Natural killer cell treated with Interleukin-12 subunit alpha and Interleukin-12 subunit beta and Interleukin-15 and Interleukin-18, amount 100 ng/mL, for 72 hours (primary cell): Measurements from ENCODE around the gene MTMR3. TPM values are rescaled to one million over a fixed set of nuclear protein-coding genes. Genes with fewer than 3 reads are reported as not detected.

Source experiments
- ATAC-seq, 2 donors: fragments of 150-1000 bp; cut with Tn5 transposase in 1 of 2; sonication (Bioruptor Pico), chemical (Tn5 transposase) in 1 of 2; 2 replicates each; pipeline ENCODE4 v1.10.0; 2021
- DNase-seq: peaks from one replicate; pipeline ENCODE4 v3.0.0; 2022; ENCODE audit warnings: low spot score
- H3K27ac Mint-ChIP-seq, 2 donors: 1 replicate in 1 of 2; 2 replicates in 1 of 2; pipeline ENCODE4 v1.8.0; 2022; ENCODE audit warnings: mixed read lengths in 2 of 2, mild to moderate bottlenecking in 1 of 2, moderate library complexity in 1 of 2
- H3K27me3 Mint-ChIP-seq, 2 donors: 1 replicate in 1 of 2; 2 replicates in 1 of 2; pipeline ENCODE4 v1.8.0; 2022; ENCODE audit warnings: mixed read lengths in 2 of 2
- H3K36me3 Mint-ChIP-seq: one replicate; pipeline ENCODE4 v1.8.0; 2022; ENCODE audit warnings: mixed read lengths
- H3K4me1 Mint-ChIP-seq, 2 donors: 1 replicate in 1 of 2; 2 replicates in 1 of 2; pipeline ENCODE4 v1.8.0; 2022; ENCODE audit warnings: low read depth in 2 of 2, mixed read lengths in 2 of 2, mild to moderate bottlenecking in 1 of 2
- H3K4me3 Mint-ChIP-seq: one replicate; pipeline ENCODE4 v1.8.0; 2022; ENCODE audit warnings: mixed read lengths
- H3K9me3 Mint-ChIP-seq: 2 replicates; pipeline ENCODE4 v1.8.0; 2022; ENCODE audit warnings: mixed read lengths
- total RNA-seq, 2 donors: library from RNA; stranded (reverse); gene quantifications; one replicate each; pipeline ENCODE4 v1.2.3, GENCODE V29; 2022

The MTMR3 gene
- total RNA-seq, 2 donors from 2014 or later = 33.9 to 38.3 TPM

DNA sequence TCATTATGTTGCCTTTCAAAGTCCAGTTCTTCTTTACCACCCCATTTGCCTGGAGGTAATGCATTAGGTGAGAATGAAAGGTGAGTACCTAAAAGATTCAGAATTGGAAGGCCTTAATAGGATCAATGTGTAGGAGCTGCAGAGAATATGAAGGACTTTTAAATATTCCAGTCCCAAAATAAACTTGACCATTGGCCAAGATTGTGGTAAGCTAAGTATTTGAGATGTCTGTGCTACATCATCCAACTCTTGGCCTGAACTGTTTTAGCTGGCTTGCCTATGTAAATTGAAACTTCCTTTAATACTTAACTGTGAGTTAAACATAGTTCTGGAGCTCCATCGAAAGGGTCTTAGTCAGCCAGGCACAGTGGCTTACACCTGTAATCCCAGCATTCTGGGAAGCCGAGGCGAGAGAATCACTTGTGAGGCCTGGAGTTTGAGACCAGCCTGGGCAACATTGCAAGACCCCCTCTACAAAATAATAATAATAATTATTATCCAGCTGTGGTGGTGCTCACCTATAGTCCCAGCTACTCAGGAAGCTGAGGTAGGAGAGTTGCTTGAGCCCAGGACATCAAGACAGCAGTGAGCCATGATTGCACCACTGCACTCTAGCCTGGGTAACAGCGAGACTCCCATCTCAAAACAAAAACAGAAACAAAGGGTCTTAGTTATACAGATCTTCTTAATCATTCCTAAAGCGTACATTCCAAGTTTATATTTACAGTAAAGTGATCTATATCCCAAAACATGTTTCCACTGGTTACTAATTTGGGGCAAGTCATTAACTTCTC lies 29.8 kb downstream of the MTMR3 start:
- DNase-seq = no peak
- Mint-ChIP-seq H3K36me3 (no peaks in the 10 kb centered on the region), H3K27ac (no peak overlapping the region), H3K27me3 (no peaks in the 10 kb centered on the region), H3K4me3 (no peak overlapping the region), H3K9me3 (no peaks in the 10 kb centered on the region), H3K4me1 (peaks cover 46 to 60% of the 10 kb centered on the region in 2 donors)
- ATAC-seq = no peak

DNA sequence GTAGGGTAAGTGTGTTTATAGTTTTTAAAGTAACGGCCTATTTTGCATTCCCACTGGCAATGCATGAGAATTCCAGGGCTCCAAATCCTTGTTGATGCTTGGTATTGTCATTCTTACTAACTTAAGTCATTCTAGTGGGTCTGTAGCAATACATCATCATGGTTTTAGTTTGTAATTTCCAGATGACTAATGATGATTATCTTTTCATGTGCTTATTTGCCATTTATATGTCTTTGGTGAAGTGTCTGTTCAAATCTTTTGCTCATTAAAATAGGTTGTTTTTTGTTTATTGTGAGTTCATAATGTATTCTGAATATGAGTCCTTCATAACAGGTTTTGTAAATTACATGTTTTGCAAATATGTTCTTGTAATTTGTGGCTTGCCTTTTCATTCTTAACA lies 31.2 kb downstream of the MTMR3 start:
- Mint-ChIP-seq H3K36me3 (no peaks in the 10 kb centered on the region), H3K4me1 (peaks cover 40 to 54% of the 10 kb centered on the region in 2 donors), H3K27ac (no peak overlapping the region), H3K9me3 (no peaks in the 10 kb centered on the region), H3K4me3 (no peak overlapping the region), H3K27me3 (no peaks in the 10 kb centered on the region)
- no peak for ATAC-seq
- no peak for DNase-seq

DNA sequence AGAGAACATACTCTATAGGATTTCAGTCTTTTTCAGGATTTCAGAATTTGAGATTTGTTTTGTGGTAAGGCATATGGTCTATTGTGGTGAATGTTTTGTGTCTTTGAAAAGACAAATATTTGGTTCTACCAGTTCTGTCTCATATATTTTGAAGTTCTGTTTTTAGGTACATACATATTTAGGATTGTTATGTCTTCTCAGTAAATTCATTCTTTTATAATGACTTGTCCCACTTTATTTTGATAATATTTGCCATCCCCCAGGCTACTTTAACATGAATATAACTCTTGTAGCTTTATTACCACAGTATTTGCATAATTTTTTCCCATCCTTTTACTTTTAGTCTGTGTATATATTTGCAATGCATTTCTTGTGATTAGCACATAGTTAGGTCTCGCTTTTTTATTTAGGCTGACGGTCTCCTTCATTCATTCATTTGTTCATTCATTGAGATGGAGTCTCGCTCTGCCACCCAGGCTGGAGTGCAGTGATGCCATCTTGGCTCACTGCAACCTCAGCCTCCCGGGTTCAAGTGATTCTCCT lies 32.1 kb downstream of the MTMR3 start:
- H3K4me3 Mint-ChIP-seq = no peak overlapping the region
- no peaks in the 10 kb centered on the region for H3K36me3 Mint-ChIP-seq
- H3K27me3 Mint-ChIP-seq = no peaks in the 10 kb centered on the region
- H3K27ac Mint-ChIP-seq = no peak overlapping the region
- H3K4me1 Mint-ChIP-seq = peaks cover 38 to 53% of the 10 kb centered on the region in 2 donors
- DNase-seq (no peak), ATAC-seq (no peak)
- no peaks in the 10 kb centered on the region for H3K9me3 Mint-ChIP-seq

DNA sequence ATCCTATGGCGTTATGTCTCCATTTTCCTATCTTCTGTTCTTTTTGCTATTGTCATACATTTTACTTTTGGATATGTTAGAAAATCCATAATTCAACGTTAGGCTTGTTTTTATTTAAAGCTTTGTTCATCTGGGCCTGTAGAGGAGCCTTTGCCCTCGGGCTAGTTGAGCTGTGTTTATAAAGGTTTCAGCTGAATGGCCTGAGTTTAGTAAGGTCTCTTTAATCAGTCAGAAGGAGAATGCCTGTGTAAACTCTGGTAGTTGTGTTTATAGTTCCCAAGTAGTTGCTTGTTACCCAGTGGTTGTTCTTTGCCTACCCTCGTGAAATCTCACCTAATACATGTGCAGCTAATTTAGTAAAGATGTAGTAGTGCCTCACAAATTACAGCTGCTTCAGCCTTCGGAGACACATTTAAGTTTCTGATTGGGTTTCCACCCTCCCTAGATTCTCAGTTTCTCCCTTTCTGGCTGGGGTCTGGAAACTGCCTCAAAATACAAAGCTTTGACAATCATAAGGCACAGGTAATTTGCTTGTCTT lies 33.1 kb downstream of the MTMR3 start:
- Mint-ChIP-seq H3K27ac (no peak overlapping the region), H3K4me3 (peak overlapping the region; percentile 10), H3K4me1 (peaks cover 38 to 46% of the 10 kb centered on the region in 2 donors)

DNA sequence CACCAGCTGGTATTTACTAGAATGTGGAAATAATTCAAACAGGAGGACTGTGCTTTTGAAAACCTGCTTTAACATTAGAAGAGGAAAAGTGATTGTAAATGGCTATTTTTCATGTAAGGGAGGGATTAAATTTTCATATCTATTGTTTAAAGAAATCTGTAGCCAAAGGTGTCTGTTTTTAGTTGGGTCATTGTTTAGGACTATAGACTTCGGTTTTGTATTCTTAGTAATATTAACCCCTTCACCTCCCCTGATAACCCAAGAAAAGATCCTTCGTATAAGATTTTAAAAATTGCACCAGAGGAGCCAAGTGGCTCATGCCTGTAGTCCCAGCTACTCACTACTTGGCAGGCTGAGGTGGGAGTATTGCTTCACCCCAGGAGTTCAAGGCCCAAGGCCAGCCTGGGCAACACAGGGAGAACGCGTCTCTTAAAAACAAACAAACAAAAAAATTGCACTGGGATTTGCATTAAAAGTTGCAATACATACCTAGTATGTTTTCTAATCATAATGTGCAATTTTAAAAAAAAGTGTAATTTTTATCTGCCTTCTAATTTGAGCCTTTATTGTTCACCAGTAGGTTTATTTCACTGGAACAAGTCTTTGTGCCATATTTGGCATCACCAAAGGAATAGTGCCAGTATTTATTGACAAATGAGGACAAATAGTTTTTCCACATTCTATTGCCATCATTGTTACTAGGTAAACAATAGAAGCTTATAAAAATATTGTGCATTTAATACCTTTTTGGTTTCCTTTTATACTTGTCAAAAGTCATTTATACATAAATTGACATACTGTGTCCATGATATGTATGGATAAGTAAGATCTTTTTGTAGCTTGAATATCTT lies 34.3 kb downstream of the MTMR3 start:
- Mint-ChIP-seq H3K27ac (no peak overlapping the region), H3K9me3 (no peaks in the 10 kb centered on the region), H3K4me1 (peaks cover 37 to 39% of the 10 kb centered on the region in 2 donors), H3K4me3 (no peak overlapping the region), H3K27me3 (no peaks in the 10 kb centered on the region), H3K36me3 (no peaks in the 10 kb centered on the region)
- no peak for ATAC-seq
- DNase-seq = no peak

More for the DNA sequence above, 33.1 kb downstream of the MTMR3 start:
- ATAC-seq (no peak), DNase-seq (no peak)
- Mint-ChIP-seq H3K27me3 (no peaks in the 10 kb centered on the region), H3K36me3 (no peaks in the 10 kb centered on the region), H3K9me3 (no peaks in the 10 kb centered on the region)

DNA sequence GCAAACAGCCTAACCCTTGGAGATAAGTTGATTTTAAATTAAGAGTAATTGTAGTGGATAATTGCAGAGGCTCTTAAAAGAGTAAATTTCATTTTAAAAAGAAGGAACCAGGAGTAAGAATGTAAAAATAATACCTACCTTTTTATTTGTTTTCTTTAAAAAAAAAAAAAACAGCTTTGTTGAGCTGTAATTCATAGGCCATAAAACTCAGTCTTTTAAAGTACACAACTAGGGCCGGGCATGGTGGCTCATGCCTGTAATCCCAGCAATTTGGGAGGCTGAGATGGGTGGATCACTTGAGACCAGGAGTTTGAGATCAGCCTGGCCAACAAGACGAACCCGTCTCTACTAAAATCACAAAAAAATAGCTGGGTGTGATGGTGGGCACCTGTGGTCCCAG lies 42.4 kb downstream of the MTMR3 start:
- Mint-ChIP-seq H3K4me3 (no peak overlapping the region), H3K27me3 (no peaks in the 10 kb centered on the region), H3K9me3 (no peaks in the 10 kb centered on the region), H3K4me1 (peaks cover 12 to 14% of the 10 kb centered on the region in 2 donors), H3K36me3 (no peaks in the 10 kb centered on the region), H3K27ac (no peak overlapping the region)
- ATAC-seq = no peak
- no peak for DNase-seq

DNA sequence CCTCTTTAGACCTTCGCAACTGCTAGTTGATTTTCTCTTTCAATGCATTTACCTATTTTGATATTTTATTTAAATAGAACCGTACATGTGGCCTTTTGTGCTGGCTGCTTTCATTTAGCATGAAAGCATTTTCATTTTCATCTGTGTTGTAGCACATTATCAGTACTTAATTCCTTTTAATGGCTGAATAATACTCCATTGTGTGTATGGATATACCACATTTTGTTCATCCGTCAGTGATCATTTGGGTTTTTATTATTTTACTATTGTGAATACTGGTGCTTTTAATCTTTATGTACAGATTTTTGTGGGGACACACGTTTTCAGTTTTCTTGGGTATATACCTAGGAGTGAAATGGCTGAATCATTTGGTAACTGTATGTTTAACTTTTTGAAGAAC lies 43.1 kb downstream of the MTMR3 start:
- no peaks in the 10 kb centered on the region for H3K27me3 Mint-ChIP-seq
- no peak for ATAC-seq
- H3K4me1 Mint-ChIP-seq = peaks cover 12 to 14% of the 10 kb centered on the region in 2 donors
- DNase-seq = no peak
- no peaks in the 10 kb centered on the region for H3K36me3 Mint-ChIP-seq
- no peak overlapping the region for H3K27ac Mint-ChIP-seq
- no peaks in the 10 kb centered on the region for H3K9me3 Mint-ChIP-seq
- no peak overlapping the region for H3K4me3 Mint-ChIP-seq

DNA sequence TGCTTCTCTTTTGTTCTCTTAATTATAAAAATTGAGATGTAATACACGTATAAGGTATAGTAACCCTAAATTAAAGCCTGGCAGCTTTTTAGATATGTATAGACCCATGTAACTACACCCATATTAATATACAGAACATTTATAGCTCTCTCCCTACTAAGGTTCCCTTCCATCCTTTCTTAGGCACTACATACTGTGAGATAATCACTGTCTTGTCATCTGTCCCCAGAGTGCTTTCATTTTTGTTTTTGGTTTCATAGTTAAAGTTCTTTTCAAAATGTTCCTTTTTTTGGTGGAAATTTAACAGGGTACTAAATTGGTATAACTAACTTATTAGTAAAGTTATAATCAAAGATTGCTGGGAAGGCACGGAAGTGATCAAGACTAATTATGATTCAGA lies 49.2 kb downstream of the MTMR3 start:
- ATAC-seq (no peak), DNase-seq (no peak)
- peak overlapping the region in 1 of 2 donors; percentile 52 for H3K27ac Mint-ChIP-seq
- no peaks in the 10 kb centered on the region for H3K9me3 Mint-ChIP-seq
- H3K4me1 Mint-ChIP-seq = peaks cover 16 to 20% of the 10 kb centered on the region in 2 donors
- H3K4me3 Mint-ChIP-seq = no peak overlapping the region
- no peaks in the 10 kb centered on the region for H3K27me3 Mint-ChIP-seq
- H3K36me3 Mint-ChIP-seq = no peaks in the 10 kb centered on the region

DNA sequence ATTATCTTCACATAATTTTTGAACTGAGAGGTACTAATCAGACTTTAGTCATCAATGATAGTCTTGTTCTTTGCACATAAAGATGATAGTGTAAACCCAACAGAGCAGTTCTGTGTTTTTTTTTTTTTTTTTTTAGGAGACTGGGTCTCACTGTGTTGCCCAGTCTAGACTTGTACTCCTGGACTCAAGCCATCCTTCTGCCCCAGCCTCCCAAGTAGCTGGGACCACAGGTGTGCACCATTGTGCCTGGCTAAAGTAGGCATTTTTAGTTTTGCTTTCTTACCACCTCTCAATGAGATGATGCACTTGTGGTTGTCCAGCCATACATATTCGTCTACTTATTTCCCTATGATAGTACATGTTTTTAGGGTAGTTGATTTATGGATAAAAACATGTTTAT lies 50.6 kb downstream of the MTMR3 start:
- Mint-ChIP-seq H3K4me1 (peaks cover 23 to 24% of the 10 kb centered on the region in 2 donors), H3K27me3 (no peaks in the 10 kb centered on the region), H3K4me3 (no peak overlapping the region), H3K27ac (no peak overlapping the region), H3K36me3 (no peaks in the 10 kb centered on the region), H3K9me3 (no peaks in the 10 kb centered on the region)
- DNase-seq (no peak), ATAC-seq (no peak)

DNA sequence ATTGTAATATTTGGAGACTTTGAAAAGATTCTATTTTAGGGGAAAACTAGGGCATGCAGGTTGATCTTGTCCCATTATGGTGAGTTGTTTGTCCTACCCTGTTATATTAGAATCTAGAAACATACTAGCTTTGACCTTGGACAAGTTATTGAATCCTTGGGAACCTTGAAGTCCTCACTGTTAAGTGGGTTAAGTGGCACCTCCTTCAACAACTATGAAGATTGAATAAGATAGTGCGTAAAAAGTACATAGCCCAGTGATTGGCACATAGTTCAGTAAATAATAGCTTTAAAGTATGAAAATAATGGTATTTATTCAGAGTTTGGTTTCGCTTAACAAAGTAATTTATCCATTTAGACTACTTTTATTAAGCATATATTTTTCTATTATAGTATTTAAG lies 51.6 kb downstream of the MTMR3 start:
- Mint-ChIP-seq H3K4me1 (peaks cover 23 to 25% of the 10 kb centered on the region in 2 donors), H3K9me3 (no peaks in the 10 kb centered on the region), H3K4me3 (no peak overlapping the region), H3K27me3 (no peaks in the 10 kb centered on the region), H3K27ac (no peak overlapping the region), H3K36me3 (no peaks in the 10 kb centered on the region)
- no peak for ATAC-seq
- DNase-seq = no peak

DNA sequence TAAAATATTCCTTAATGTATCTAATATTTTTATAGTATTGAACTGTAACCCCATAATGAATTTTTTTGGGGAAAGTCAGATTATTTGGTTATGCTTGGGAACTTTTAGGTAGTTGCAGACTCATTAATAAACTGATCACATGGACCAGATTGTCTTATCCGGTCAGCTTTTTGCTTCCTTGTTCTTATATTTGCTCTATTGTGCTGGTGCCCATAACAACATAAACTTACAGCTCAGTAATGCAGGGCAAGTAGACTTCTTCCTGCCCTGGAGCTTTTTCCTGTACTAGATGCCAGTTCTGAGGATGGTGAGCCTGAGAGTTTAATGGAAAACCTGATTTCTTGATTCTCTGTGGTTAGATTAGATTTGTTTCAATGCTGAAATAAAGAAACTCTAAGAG lies 53.2 kb downstream of the MTMR3 start:
- no peak for ATAC-seq
- no peaks in the 10 kb centered on the region for H3K9me3 Mint-ChIP-seq
- H3K27ac Mint-ChIP-seq = no peak overlapping the region
- no peak for DNase-seq
- no peak overlapping the region for H3K4me3 Mint-ChIP-seq
- peaks cover 31% of the 10 kb centered on the region in 2 donors for H3K4me1 Mint-ChIP-seq
- no peaks in the 10 kb centered on the region for H3K36me3 Mint-ChIP-seq
- H3K27me3 Mint-ChIP-seq = no peaks in the 10 kb centered on the region

DNA sequence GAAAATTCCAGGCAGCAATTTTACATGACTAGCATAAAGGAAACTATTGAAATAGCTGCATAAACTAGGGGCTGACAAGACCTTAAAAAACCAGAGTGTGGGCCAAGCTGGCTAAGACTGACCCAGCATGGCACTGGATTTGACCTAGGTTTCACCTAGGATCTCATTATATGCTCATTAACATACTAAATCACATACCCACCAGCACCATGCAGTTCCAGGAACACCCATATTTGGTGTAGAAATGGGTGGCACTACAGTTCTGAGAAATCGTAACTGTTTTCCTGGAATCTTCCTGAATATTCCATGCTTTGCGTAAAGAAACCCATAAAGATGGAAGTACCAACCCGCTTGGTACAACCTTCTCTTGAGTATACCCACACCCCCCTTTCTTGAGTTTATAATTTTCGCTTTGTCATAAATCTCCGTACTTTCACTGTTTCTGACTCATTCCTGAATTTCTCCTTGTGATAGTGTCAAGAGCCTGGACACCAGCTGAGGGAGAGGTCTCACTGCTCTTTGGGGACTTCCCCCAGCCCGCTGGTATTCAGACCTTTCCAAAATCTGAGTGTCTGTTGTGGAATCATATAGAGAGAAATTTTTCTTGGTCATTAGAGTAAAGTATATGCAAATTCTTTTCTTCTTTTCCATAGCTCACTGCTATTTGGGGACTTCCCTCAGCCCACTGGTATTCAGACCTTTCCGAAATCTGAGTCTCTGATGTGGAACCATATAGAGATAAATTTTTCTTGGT lies 55.1 kb downstream of the MTMR3 start:
- Mint-ChIP-seq H3K36me3 (no peaks in the 10 kb centered on the region), H3K4me1 (peaks cover 27 to 31% of the 10 kb centered on the region in 2 donors), H3K4me3 (no peak overlapping the region), H3K9me3 (no peaks in the 10 kb centered on the region), H3K27me3 (no peaks in the 10 kb centered on the region), H3K27ac (no peak overlapping the region)
- ATAC-seq (peak; percentile 57 to 83), DNase-seq (no peak)

DNA sequence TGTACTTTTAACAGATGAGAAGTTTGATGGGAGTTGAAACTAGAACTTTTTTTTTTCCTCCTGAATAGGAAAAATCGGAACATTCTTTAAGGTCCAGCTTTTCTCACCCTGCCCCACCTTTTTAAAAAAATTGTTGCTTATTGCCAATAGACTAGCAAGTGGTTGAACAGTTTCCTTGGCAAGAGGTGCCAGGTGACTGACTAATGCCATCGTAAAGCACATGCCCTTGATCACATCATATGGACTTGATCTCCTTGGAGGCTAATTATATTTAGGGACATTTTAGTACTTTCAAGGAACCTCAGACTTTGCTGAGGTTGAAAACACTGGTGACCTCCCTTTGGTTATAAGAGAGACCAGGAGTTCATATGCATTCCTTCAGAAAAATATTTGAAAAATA lies 57.6 kb downstream of the MTMR3 start:
- Mint-ChIP-seq H3K9me3 (no peaks in the 10 kb centered on the region), H3K27me3 (no peaks in the 10 kb centered on the region), H3K27ac (no peak overlapping the region), H3K36me3 (no peaks in the 10 kb centered on the region), H3K4me3 (no peak overlapping the region), H3K4me1 (peaks cover 23 to 32% of the 10 kb centered on the region in 2 donors)
- no peak for ATAC-seq
- no peak for DNase-seq
